Adrenal gland (tissue), 12 donors: ENCODE measurements around the gene KIRREL3. TPM values are rescaled to one million over a fixed set of nuclear protein-coding genes. Genes with fewer than 3 reads are reported as not detected.

Source experiments
- DNase-seq, 7 donors: peaks; one replicate each; pipeline ENCODE4 v3.0.0-alpha.2; 2019 to 2020
- H3K27ac ChIP-seq, 5 donors: fragments of 200-600 bp; sonication (generic) in 4 of 5; 1 replicate in 3 of 5; 2 replicates in 2 of 5; pipeline versions ENCODE4 v1.5.1 to v1.8.0; 2016 to 2020; ENCODE audit warnings: mild to moderate bottlenecking in 1 of 5
- H3K27me3 ChIP-seq: fragments of 200-600 bp; 2 replicates; pipeline ENCODE4 v1.8.0; 2021
- H3K36me3 ChIP-seq, 2 donors: fragments of 200-600 bp; replicated peaks in 1 of 2; 1 replicate in 1 of 2; 2 replicates in 1 of 2; pipeline versions ENCODE4 v1.5.1 to v1.8.0; 2018 to 2022
- H3K4me1 ChIP-seq, 2 donors: fragments of 200-600 bp; replicated peaks in 1 of 2; 1 replicate in 1 of 2; 2 replicates in 1 of 2; pipeline versions ENCODE4 v1.5.1 to v1.8.0; 2018 to 2021
- H3K4me3 ChIP-seq, 4 donors: fragments of 200-600 bp; sonication (generic) in 3 of 4; one replicate each; pipeline ENCODE4 v1.5.1; 2016 to 2018
- H3K9me3 ChIP-seq, 3 donors: fragments of 200-600 bp; sonication (generic) in 1 of 3; replicated peaks in 1 of 3; 1 replicate in 2 of 3; 2 replicates in 1 of 3; pipeline versions ENCODE4 v1.5.1 to v1.8.0; 2016 to 2021
- POLR2A ChIP-seq, 2 donors: fragments of 450-650 bp; IDR thresholded peaks; one replicate each; pipeline ENCODE4 v1.6.1; 2017; ENCODE audit warnings: antibody characterized with exemption in 2 of 2, mild to moderate bottlenecking in 2 of 2, moderate library complexity in 1 of 2
- WGBS, 4 donors: extraction: QIAGEN DNeasy Blood & Tissue Kit in 2 of 4; methylation state at CpG; one replicate each; pipeline versions ENCODE4 v1.1.5 to v1.1.7; 2013 to 2017; 5-methylcytosine and 5-hydroxymethylcytosine counted together
- intact Hi-C, 2 donors: fragments of 100-400 bp; cut with DNase I; formaldehyde crosslinking; loops; one replicate each; pipeline versions ENCODE4 v1.14.1 to v1.15.0; 2022 to 2023
- polyA plus RNA-seq, 3 donors: library from polyadenylated mRNA; stranded (reverse); fragments of 200-250 nt in 2 of 3; fragments of 350-450 nt in 1 of 3; fragmentation: Illumina TruSeq in 1 of 3; extraction: RNeasy Lipid Tissue Mini Kit (QIAGEN cat#74804) in 1 of 3; gene quantifications; one replicate each; pipeline ENCODE4 v1.2.3, GENCODE V29; 2013 to 2014
- total RNA-seq, 9 donors: library from RNA; depleted of rRNA in 4 of 9; stranded (reverse); fragments of >200 nt in 4 of 9; fragments of 120-200 nt in 1 of 9; fragmentation: NEBNext Ultra II Directional in 1 of 9; extraction: Animal tissue kit (Norgen Biotek cat#: 25700) in 1 of 9; gene quantifications; one replicate each; pipeline versions ENCODE4 v1.1.0 to v1.2.4, GENCODE V29; 2013 to 2023
- TF ChIP-seq, protein P1 (sequence below), 6 experiments: fragments of 450-650 bp in 4 of 6; fragments of 200-600 bp in 2 of 6; sonication (generic) in 1 of 6; IDR thresholded peaks; 1 replicate in 5 of 6; 2 replicates in 1 of 6; pipeline versions ENCODE4 v1.5.1 to v1.8.0; 2016 to 2021; ENCODE audit warnings: antibody characterized with exemption in 6 of 6, mild to moderate bottlenecking in 2 of 6, moderate library complexity in 1 of 6
- donor health status: healthy with polysubstance abuse.
- donor health status: Bipolar disorder and iron deficiency.
- donor health status: DM: yes; HTN: yes; CAD: no.
- donor health status: DM: no; HTN: no; CAD: no.
- donor health status: DM: no; HTN: no; CAD: no.
- donor health status: DM: yes; HTN: yes; CAD: no.

KIRREL3 gene
- total and polyA plus RNA-seq, 12 donors: 0.07 to 4.1 (median 0.64) TPM; not detected in 1

DNA sequence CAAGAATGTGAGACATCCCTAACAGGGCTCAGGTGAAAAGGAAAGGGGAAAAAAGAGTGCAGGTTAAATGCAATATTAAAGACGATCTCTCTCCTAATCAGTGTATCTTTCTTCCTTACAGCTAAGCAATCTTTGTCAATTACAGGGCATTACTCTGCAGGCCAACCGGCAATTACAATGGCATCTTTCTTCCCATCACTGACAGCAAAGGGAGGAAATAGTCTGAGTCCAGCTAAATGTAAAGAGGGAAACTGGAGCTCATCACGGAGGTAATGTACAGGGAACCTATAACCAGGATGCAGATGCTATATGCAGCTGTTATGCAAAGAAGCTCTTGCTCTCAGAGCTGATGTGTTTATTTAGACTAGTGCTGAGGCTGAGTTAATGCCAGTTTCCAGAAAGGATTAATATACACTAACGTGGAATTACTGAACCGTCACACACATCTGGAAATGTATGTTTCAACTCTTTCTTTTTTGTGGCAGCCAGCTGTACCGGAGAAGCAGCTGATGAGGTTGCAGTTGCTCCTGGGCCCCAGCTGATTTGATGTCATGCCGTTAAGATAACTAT is 121.6 kb downstream of the KIRREL3 start:
- no peak overlapping the region for H3K4me3 ChIP-seq
- 69 to 79% (median 71%) methylated on average over 7 of the region's 7 CpGs for WGBS, 4 donors

DNA sequence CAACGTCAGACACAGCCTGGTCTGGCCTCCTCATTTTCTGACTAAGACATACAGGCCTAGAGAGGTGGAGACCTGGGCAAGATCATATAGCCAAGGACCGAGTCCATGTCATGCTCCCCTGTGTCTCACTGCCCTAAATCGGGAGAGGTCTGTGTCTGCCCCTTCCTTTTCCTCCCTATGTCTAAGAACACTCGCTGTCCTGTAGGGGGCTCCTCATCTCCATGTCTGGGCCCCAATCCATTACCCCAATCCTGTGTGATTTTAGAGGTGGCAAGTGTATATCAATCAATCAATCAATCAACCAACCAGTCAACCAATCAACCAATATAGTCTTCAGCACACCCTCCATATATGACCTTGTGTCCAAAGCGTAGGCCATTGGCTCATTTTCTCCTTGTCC is 125.7 kb downstream of the KIRREL3 start:
- no peak for DNase-seq
- H3K9me3 ChIP-seq: no peaks in the 10 kb centered on the region
- H3K27me3 ChIP-seq: no peaks in the 10 kb centered on the region
- intact Hi-C loops: no loop called here
- WGBS, 4 donors: 54 to 62% (median 61%) methylated on average over 5 of the region's 5 CpGs
- no peaks in the 10 kb centered on the region for H3K36me3 ChIP-seq
- no peaks in the 10 kb centered on the region for H3K4me1 ChIP-seq
- no peak for TF ChIP-seq POLR2A (IDR thresholded peaks at IDR 0.05)
- TF ChIP-seq, protein P1, sequence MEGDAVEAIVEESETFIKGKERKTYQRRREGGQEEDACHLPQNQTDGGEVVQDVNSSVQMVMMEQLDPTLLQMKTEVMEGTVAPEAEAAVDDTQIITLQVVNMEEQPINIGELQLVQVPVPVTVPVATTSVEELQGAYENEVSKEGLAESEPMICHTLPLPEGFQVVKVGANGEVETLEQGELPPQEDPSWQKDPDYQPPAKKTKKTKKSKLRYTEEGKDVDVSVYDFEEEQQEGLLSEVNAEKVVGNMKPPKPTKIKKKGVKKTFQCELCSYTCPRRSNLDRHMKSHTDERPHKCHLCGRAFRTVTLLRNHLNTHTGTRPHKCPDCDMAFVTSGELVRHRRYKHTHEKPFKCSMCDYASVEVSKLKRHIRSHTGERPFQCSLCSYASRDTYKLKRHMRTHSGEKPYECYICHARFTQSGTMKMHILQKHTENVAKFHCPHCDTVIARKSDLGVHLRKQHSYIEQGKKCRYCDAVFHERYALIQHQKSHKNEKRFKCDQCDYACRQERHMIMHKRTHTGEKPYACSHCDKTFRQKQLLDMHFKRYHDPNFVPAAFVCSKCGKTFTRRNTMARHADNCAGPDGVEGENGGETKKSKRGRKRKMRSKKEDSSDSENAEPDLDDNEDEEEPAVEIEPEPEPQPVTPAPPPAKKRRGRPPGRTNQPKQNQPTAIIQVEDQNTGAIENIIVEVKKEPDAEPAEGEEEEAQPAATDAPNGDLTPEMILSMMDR (IDR thresholded peaks at IDR 0.05): no peak
- no peak overlapping the region for H3K4me3 ChIP-seq
- no peak overlapping the region for H3K27ac ChIP-seq

More for the DNA sequence above, 121.6 kb downstream of the KIRREL3 start:
- H3K4me1 ChIP-seq: no peaks in the 10 kb centered on the region
- intact Hi-C loops: no loop called here
- H3K27ac ChIP-seq: no peak overlapping the region
- H3K27me3 ChIP-seq: no peaks in the 10 kb centered on the region
- no peaks in the 10 kb centered on the region for H3K9me3 ChIP-seq
- H3K36me3 ChIP-seq: no peaks in the 10 kb centered on the region
- no peak for DNase-seq
- TF ChIP-seq POLR2A (IDR thresholded peaks at IDR 0.05): no peak
- TF ChIP-seq, protein P1 (IDR thresholded peaks at IDR 0.05): no peak

DNA sequence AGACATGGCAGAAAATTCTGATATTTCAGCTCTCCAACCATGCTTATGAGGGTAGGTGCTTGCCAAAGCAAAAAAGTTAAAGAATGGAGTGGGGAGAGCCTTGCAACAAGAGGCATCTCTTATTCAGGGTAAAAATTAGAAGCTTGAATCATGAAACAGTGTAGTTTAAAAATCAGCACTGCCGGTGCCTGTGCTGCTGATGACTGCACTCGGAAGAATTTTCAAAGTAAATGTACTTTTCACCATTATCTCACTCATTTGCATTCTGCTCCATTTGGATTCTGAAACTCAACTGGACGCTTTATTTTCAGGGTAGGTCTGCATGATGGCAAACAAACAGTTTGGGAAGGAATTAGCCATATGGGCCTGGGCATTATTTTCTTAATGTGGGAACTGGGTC is 126.3 kb downstream of the KIRREL3 start:
- Histone ChIP-seq H3K27ac (no peak overlapping the region), H3K27me3 (no peaks in the 10 kb centered on the region), H3K9me3 (no peaks in the 10 kb centered on the region), H3K4me1 (no peaks in the 10 kb centered on the region), H3K36me3 (no peaks in the 10 kb centered on the region), H3K4me3 (no peak overlapping the region)
- 80 to 88% (median 85%) methylated on average over 3 of the region's 3 CpGs for WGBS, 4 donors
- DNase-seq: no peak
- no peak for TF ChIP-seq POLR2A (IDR thresholded peaks at IDR 0.05)
- TF ChIP-seq, protein P1 (IDR thresholded peaks at IDR 0.05): no peak
- intact Hi-C loops: no loop called here

DNA sequence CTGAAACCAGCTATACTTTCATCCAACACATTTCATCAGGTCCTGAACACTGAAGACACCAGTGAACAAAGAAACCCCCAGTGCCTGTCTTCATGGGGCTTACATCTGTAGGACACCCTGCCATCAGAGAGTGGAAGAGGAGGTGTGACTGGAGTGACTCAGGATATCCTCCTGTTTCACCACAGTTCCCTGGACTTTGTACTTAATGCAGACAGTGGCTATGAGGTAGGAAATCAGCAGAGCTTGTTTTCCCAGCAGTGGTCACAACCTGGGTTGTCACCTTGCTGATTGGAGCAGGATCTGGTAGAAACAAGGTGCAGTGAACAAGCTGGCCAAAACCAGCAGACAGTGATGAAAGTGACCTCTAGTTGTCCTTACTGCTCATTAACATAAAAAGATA is 128.8 kb downstream of the KIRREL3 start:
- no peaks in the 10 kb centered on the region for H3K4me1 ChIP-seq
- H3K36me3 ChIP-seq: no peaks in the 10 kb centered on the region
- TF ChIP-seq, protein P1 (IDR thresholded peaks at IDR 0.05): no peak
- no peak for TF ChIP-seq POLR2A (IDR thresholded peaks at IDR 0.05)
- no peak overlapping the region for H3K4me3 ChIP-seq
- no peaks in the 10 kb centered on the region for H3K27me3 ChIP-seq
- no peak overlapping the region for H3K27ac ChIP-seq
- no peak for DNase-seq
- intact Hi-C loops: no loop called here
- H3K9me3 ChIP-seq: no peaks in the 10 kb centered on the region
